ENCODE results near the gene SAMD4A. TPM values are rescaled to one million over a fixed set of nuclear protein-coding genes. Genes with fewer than 3 reads are reported as not detected.

The SAMD4A gene
- total RNA-seq, 4 donors from 2014 or later, result 15.3 to 40.2 (median 22.3) TPM

- no peak for TF ChIP-seq CTCF (IDR thresholded peaks at IDR 0.05)
- no peak for TF ChIP-seq POLR2A (IDR thresholded peaks at IDR 0.05)
- no peak for TF ChIP-seq EP300 (IDR thresholded peaks at IDR 0.05; ENCODE audit: low read depth)
- no peak for TF ChIP-seq POLR2AphosphoS5 (IDR thresholded peaks at IDR 0.05)
- H3K27ac ChIP-seq, result no peak overlapping the region
- no peaks in the 10 kb centered on the region for H3K9me3 ChIP-seq
- intact Hi-C loops (cut with DNase I; ENCODE audit: low total_unique reads) (no loop called here), in situ Hi-C loops (cut with MboI; ENCODE audit: low pct_ligation_motif_present in 1 of 4, low pct_unique_long_range_greater_than_20kb in 1 of 4, low sequenced_read_pairs in 3 of 4) (no loop called here)
- WGBS, 2 donors (ENCODE audit: low coverage in 1 of 2), result 75 to 80% methylated on average over 4 of the region's 4 CpGs
- no peak for DNase-seq
- H3K4me1 ChIP-seq, result peaks cover 0 to 3% (median 1%) of the 10 kb centered on the region in 4 donors
- no peak overlapping the region for H3K4me3 ChIP-seq
- H3K36me3 ChIP-seq, result no peaks in the 10 kb centered on the region
- no peaks in the 10 kb centered on the region for H3K27me3 ChIP-seq
These were observed 22.9 kb downstream of the SAMD4A start for GRCh38 chr14:54589843-54590242.

GRCh38 chr14:54590481-54590880 lies 23.6 kb downstream of the SAMD4A start:
- H3K36me3 ChIP-seq, result no peaks in the 10 kb centered on the region
- H3K4me3 ChIP-seq, result no peak overlapping the region
- in situ Hi-C loops (cut with MboI; ENCODE audit: low pct_ligation_motif_present in 1 of 4, low pct_unique_long_range_greater_than_20kb in 1 of 4, low sequenced_read_pairs in 3 of 4) (no loop called here), intact Hi-C loops (cut with DNase I; ENCODE audit: low total_unique reads) (no loop called here)
- H3K4me1 ChIP-seq, result peaks cover 0 to 3% (median 1%) of the 10 kb centered on the region in 4 donors
- H3K27me3 ChIP-seq, result no peaks in the 10 kb centered on the region
- TF ChIP-seq POLR2A (IDR thresholded peaks at IDR 0.05) (no peak), POLR2AphosphoS5 (IDR thresholded peaks at IDR 0.05) (no peak), CTCF (IDR thresholded peaks at IDR 0.05) (no peak), EP300 (IDR thresholded peaks at IDR 0.05; ENCODE audit: low read depth) (no peak)
- H3K27ac ChIP-seq, result no peak overlapping the region
- DNase-seq, result no peak
- H3K9me3 ChIP-seq, result no peaks in the 10 kb centered on the region

- Histone ChIP-seq H3K27ac (no peak overlapping the region), H3K27me3 (no peaks in the 10 kb centered on the region), H3K4me1 (peaks cover 0 to 3% (median 1%) of the 10 kb centered on the region in 4 donors), H3K4me3 (no peak overlapping the region), H3K9me3 (no peaks in the 10 kb centered on the region), H3K36me3 (no peaks in the 10 kb centered on the region)
- in situ Hi-C loops (cut with MboI; ENCODE audit: low pct_ligation_motif_present in 1 of 4, low pct_unique_long_range_greater_than_20kb in 1 of 4, low sequenced_read_pairs in 3 of 4), result no loop called here
- no peak for DNase-seq
- no peak for TF ChIP-seq CTCF (IDR thresholded peaks at IDR 0.05)
- TF ChIP-seq POLR2AphosphoS5 (IDR thresholded peaks at IDR 0.05), result no peak
- TF ChIP-seq EP300 (IDR thresholded peaks at IDR 0.05; ENCODE audit: low read depth), result no peak
- TF ChIP-seq POLR2A (IDR thresholded peaks at IDR 0.05), result no peak
- WGBS, 2 donors (ENCODE audit: low coverage in 1 of 2), result 84 to 100% methylated on average over 1 of the region's 1 CpG
- intact Hi-C loops (cut with DNase I; ENCODE audit: low total_unique reads), result no loop called here
These were observed 24.5 kb downstream of the SAMD4A start for GRCh38 chr14:54591461-54591860.

- peaks cover 0 to 3% (median 1%) of the 10 kb centered on the region in 4 donors for H3K4me1 ChIP-seq
- H3K27ac ChIP-seq, result no peak overlapping the region
These were observed 24.9 kb downstream of the SAMD4A start for GRCh38 chr14:54591866-54592265.

More at GRCh38 chr14:54591866-54592265, 24.9 kb downstream of the SAMD4A start:
- Histone ChIP-seq H3K9me3 (no peaks in the 10 kb centered on the region), H3K27me3 (no peaks in the 10 kb centered on the region), H3K4me3 (no peak overlapping the region), H3K36me3 (no peaks in the 10 kb centered on the region)
- in situ Hi-C loops (cut with MboI; ENCODE audit: low pct_ligation_motif_present in 1 of 4, low pct_unique_long_range_greater_than_20kb in 1 of 4, low sequenced_read_pairs in 3 of 4) (no loop called here), intact Hi-C loops (cut with DNase I; ENCODE audit: low total_unique reads) (no loop called here)
- TF ChIP-seq POLR2AphosphoS5 (IDR thresholded peaks at IDR 0.05) (no peak), CTCF (IDR thresholded peaks at IDR 0.05) (no peak), POLR2A (IDR thresholded peaks at IDR 0.05) (no peak), EP300 (IDR thresholded peaks at IDR 0.05; ENCODE audit: low read depth) (no peak)
- 60 to 74% methylated on average over 4 of the region's 4 CpGs for WGBS, 2 donors (ENCODE audit: low coverage in 1 of 2)
- DNase-seq, result no peak

Measured in transverse colon (tissue), 4 donors.